Loucy (cell line): Measurements from ENCODE around the gene SLC12A4.

Experiments
- EZH2phosphoT487 ChIP-seq: fragments of 200-600 bp; IDR thresholded peaks from 2 replicates; pipeline ENCODE4 v1.6.1; 2018; ENCODE audit warnings: antibody characterized with exemption, mild to moderate bottlenecking, moderate library complexity, borderline replicate concordance
- TF ChIP-seq, protein P1 (sequence below): fragments of 200-600 bp; sonication (generic); conservative IDR thresholded peaks from 2 replicates; pipeline ENCODE4 v1.5.1; 2014; ENCODE audit warnings: mild to moderate bottlenecking, antibody characterized with exemption, low read length

DNA sequence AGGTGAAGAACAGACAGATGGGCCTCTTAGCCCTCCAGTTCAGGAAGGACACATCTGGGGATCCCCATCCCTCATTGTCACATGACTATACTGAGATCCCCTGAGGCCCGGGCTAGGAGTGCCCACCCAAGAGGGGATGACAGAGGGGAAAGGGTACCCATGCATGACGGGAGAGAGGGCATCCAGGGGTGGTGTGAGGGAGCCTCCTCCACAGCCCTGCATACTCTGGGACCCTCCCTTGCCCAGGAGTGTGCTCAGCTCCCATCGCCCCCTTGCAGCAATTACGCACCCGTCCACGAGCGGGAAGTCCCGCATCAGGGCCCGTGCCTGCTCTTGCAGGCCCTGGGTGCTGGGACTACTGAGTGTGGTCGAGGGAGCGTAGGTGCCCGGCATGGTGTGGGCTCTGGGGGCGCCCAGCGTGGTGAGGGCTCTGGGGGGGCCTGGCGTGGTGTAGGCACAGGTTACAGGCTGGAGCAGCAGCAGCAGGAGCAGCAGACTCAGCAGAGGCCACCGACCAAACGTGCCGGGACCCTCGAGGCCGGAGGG is 24.3 kb upstream of the SLC12A4 start:
- TF ChIP-seq, protein P1, sequence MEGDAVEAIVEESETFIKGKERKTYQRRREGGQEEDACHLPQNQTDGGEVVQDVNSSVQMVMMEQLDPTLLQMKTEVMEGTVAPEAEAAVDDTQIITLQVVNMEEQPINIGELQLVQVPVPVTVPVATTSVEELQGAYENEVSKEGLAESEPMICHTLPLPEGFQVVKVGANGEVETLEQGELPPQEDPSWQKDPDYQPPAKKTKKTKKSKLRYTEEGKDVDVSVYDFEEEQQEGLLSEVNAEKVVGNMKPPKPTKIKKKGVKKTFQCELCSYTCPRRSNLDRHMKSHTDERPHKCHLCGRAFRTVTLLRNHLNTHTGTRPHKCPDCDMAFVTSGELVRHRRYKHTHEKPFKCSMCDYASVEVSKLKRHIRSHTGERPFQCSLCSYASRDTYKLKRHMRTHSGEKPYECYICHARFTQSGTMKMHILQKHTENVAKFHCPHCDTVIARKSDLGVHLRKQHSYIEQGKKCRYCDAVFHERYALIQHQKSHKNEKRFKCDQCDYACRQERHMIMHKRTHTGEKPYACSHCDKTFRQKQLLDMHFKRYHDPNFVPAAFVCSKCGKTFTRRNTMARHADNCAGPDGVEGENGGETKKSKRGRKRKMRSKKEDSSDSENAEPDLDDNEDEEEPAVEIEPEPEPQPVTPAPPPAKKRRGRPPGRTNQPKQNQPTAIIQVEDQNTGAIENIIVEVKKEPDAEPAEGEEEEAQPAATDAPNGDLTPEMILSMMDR: no peak
- no peak for TF ChIP-seq EZH2phosphoT487
